ENCODE data around the gene ECM1. TPM values are rescaled to one million over a fixed set of nuclear protein-coding genes. Genes with fewer than 3 reads are reported as not detected.

Gene ECM1
- total and polyA plus RNA-seq, 2 of the 8 experiments (the other 6 are each of a cell fraction or from before 2014, with no cell fraction given), result 0.95 to 0.98 TPM

- Histone ChIP-seq H3K4me2 (ENCODE audit: insufficient read depth in 1 of 2, low read depth in 2 of 2, low read length in 2 of 2) (no peak overlapping the region), H2AK5ac (ENCODE audit: low read depth, low read length) (no peak overlapping the region), H4K8ac (ENCODE audit: extremely low read depth, insufficient read depth, low read length) (no peak overlapping the region; the same call in 1 of the 2 replicates), H3K23me2 (ENCODE audit: low read depth, low read length) (no peaks in the 10 kb centered on the region), H4K20me1 (replicated peaks in 1 of 2; ENCODE audit: control insufficient read depth in 1 of 2, insufficient read depth in 2 of 2, low read length in 2 of 2) (peaks cover 0 to 1% of the 10 kb centered on the region in 2 experiments), H2BK12ac (ENCODE audit: low read depth, low read length) (no peak overlapping the region), H2BK15ac (ENCODE audit: low read length) (no peak overlapping the region), H2BK20ac (ENCODE audit: low read length) (no peak overlapping the region), H3K4me3 (ENCODE audit: extremely low read depth in 1 of 4, insufficient read depth in 2 of 4, low read depth in 3 of 4, low read length in 4 of 4) (no peak overlapping the region), H2AFZ (ENCODE audit: low read length) (no peak overlapping the region), H4K91ac (replicated peaks; ENCODE audit: insufficient read length, low read length) (no peak overlapping the region), H4K5ac (ENCODE audit: insufficient read length, low read depth, low read length) (no peak overlapping the region), H3K79me1 (ENCODE audit: low read depth, low read length) (no peaks in the 10 kb centered on the region), H3K9me3 (ENCODE audit: insufficient read depth in 2 of 2, low read depth in 1 of 2, low read length in 1 of 2) (no peaks in the 10 kb centered on the region), H3K27me3 (replicated peaks in 1 of 4; ENCODE audit: control insufficient read depth in 3 of 4, extremely low read depth in 1 of 4, insufficient read depth in 3 of 4, low read length in 3 of 4) (no peaks in the 10 kb centered on the region), H3K14ac (ENCODE audit: insufficient read length) (no peak overlapping the region), H3K27ac (ENCODE audit: low read depth, low read length) (no peak overlapping the region), H2BK120ac (replicated peaks; ENCODE audit: low read depth, low read length) (no peak overlapping the region), H3K56ac (replicated peaks; ENCODE audit: insufficient read length, low read depth, low read length) (no peak overlapping the region), H3K4ac (replicated peaks; ENCODE audit: insufficient read length, low read depth, low read length) (no peak overlapping the region), H3K4me1 (replicated peaks in 1 of 4; ENCODE audit: control insufficient read depth in 3 of 4, insufficient read depth in 4 of 4, low read length in 3 of 4) (no peaks in the 10 kb centered on the region), H3K23ac (ENCODE audit: insufficient read length) (no peak overlapping the region), H3K36me3 (ENCODE audit: control insufficient read depth in 2 of 4, insufficient read depth in 4 of 4, low read length in 3 of 4) (peaks cover 4 to 39% (median 13%) of the 10 kb centered on the region in 4 experiments; a peak in 6 of 8 replicates), H3K79me2 (ENCODE audit: control insufficient read depth in 1 of 2, insufficient read depth in 2 of 2, low read length in 2 of 2) (no peaks in the 10 kb centered on the region), H3K9ac (replicated peaks in 1 of 4; ENCODE audit: extremely low read depth in 1 of 4, low read depth in 3 of 4, low read length in 3 of 4) (no peak overlapping the region), H3K18ac (ENCODE audit: extremely low read depth, low read length) (no peak overlapping the region), H2BK5ac (ENCODE audit: low read depth, low read length) (no peak overlapping the region)
- FAIRE-seq (peak; percentile 69), DNase-seq (ENCODE audit: low read depth in 1 of 2, low spot score in 2 of 2) (peak; percentile 7 to 84)
- WGBS, 2 experiments (ENCODE audit: extremely low coverage in 1 of 2, insufficient coverage in 1 of 2, insufficient read length in 1 of 2, insufficient replicate concordance in 2 of 2, low coverage in 1 of 2, low lambda C conversion rate in 2 of 2, missing lambda C conversion rate in 1 of 2), result 82% methylated on average over 4 of the region's 4 CpGs; no CpG with 5 or more reads in 1 of the 2 experiments
- CTCF ChIA-PET (ENCODE audit: partially characterized antibody), result interaction anchor here (0.9 to 2.6 kb wide), 5 partner anchors 16 to 87 kb away, joined by 3 to 9 read pairs (median 4); no protein-coding TSS in a partner anchor
- TF ChIP-seq ZNF274 (IDR thresholded peaks at IDR 0.05; ENCODE audit: borderline replicate concordance, extremely low read depth, low read length), result no peak
- TF ChIP-seq SIN3A (conservative IDR thresholded peaks at IDR 0.05 in 1 of 2, IDR thresholded peaks at IDR 0.05 in 1 of 2; ENCODE audit: low read depth in 1 of 2, low read length in 2 of 2), result 0 out of 4 replicates have a peak, but pooled peaks of 1 of the 2 experiments have one; percentile 28
- no peak for TF ChIP-seq TEAD4 (IDR thresholded peaks at IDR 0.05; ENCODE audit: low read depth, low read length)
- peak; percentile 76 to 78 for TF ChIP-seq RAD21 (IDR thresholded peaks at IDR 0.05 in 1 of 2, conservative IDR thresholded peaks at IDR 0.05 in 1 of 2; ENCODE audit: low read depth in 2 of 2, low read length in 2 of 2)
- peak; percentile 55 to 82 (median 63) for TF ChIP-seq CTCF (IDR thresholded peaks at IDR 0.05; ENCODE audit: control extremely low read depth in 1 of 3, insufficient read depth in 1 of 3, low read depth in 1 of 3, low read length in 3 of 3)
- POLR2A ChIA-PET (ENCODE audit: partially characterized antibody), result no interaction called here
Measured at GRCh38 chr1:150464422-150464826, 43.5 kb upstream of the ECM1 start.
